Measurements from ENCODE around the gene ATP11A.

Gene ATP11A

GRCh38 chr13:112894673-112895481 is 205.0 kb downstream of the ATP11A start:
- no peak for DNase-seq (ENCODE audit: low spot score)

GRCh38 chr13:112895521-112896465 is 206.0 kb downstream of the ATP11A start:
- no peak for DNase-seq (ENCODE audit: low spot score)

GRCh38 chr13:112896736-112897602 is 207.1 kb downstream of the ATP11A start:
- no peak for DNase-seq (ENCODE audit: low spot score)

DNA sequence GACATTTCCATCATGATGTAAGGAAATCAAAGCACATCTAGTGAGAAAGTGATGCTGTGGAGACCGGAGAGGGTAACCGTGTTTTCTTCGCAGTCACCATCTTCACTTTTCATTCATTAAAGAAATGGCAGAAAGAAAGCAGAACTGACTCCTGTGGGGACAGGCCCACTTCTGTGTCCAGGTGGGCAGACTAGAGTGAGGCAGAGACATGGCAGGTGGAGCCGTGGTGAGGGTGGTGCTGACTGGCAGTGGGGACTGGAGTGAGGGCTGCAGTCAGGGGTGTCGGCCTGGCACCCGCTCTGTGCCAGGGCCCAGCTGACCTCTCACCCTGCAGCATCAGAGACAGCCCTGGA is 207.7 kb downstream of the ATP11A start:
- no peak for DNase-seq (ENCODE audit: low spot score)

GRCh38 chr13:112897956-112898620 is 208.2 kb downstream of the ATP11A start:
- no peak for DNase-seq (ENCODE audit: low spot score)

GRCh38 chr13:112898621-112899280 is 208.9 kb downstream of the ATP11A start:
- DNase-seq (ENCODE audit: low spot score) = no peak

DNA sequence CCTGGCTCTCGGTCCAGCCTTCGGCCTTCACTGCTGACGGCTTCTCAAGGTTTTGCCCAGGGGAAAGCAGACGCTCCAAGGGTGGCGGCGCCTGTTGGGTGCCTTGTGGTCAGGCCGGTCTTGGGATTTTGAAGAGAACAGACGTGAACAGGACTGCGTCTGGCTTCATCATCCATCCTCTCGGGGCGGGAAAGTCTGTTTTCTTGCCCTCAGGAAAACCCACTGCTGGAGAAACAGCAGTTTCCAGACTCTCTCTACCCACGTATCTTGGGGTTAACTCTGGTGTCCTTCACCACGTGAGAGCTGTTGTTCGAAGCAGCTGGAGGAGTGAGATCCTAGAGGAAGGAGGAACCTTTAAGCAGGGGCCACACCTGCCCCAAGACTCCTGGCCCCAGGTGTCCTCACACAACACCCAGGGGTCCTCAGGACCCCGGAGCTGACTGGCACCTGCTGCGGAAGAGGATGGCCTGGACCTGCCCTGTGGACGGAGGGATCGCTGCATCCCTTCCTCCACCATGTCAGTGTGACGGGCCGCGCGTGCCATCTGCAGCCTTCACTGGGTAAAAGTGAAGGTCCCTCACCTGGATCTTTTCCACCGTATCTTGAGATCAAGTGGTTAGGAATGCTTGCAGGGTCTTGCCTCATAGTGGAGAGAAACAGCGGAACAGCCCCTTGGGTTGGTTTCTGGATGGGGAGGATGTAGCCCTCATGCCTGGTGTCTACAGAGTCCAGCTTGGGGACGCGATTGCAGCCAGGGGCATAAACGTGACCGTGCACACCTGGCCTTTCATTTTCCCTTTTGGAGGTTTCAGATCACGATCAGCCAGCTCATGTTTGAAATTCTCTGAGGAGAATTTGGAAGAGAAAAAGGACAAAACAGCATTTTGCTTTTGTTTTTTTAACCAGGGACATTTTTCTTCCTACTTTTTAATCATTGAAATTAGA is 209.7 kb downstream of the ATP11A start:
- DNase-seq (ENCODE audit: low spot score) = no peak

- DNase-seq (ENCODE audit: low spot score) = no peak
These were observed 210.4 kb downstream of the ATP11A start for GRCh38 chr13:112900226-112900600.

DNA sequence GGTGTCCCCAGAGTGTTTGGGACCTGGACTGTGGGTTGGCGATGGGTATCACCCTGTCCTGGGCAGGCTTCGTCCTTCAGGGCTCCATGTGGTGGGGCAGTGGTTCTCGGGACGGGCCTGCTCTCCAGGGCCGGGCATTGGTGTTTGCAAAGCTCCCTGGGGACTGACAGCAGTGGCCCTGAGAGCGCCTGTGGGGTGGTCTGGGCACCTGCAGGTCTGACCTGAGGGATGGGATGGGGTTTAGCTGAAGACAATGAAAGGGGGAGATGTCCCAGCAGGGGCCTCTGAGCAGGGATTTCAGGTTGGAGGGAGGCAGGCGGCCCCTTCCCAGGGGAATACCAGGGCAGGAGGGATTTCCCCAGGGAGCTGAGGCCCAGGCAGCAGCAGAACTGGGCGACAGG is 210.9 kb downstream of the ATP11A start:
- peak; percentile 71 for DNase-seq (ENCODE audit: low spot score)

- DNase-seq (ENCODE audit: low spot score) = no peak
These were observed 212.3 kb downstream of the ATP11A start for GRCh38 chr13:112902101-112902651.

- DNase-seq (ENCODE audit: low spot score) = no peak
These were observed 212.8 kb downstream of the ATP11A start for GRCh38 chr13:112902669-112903068.

DNA sequence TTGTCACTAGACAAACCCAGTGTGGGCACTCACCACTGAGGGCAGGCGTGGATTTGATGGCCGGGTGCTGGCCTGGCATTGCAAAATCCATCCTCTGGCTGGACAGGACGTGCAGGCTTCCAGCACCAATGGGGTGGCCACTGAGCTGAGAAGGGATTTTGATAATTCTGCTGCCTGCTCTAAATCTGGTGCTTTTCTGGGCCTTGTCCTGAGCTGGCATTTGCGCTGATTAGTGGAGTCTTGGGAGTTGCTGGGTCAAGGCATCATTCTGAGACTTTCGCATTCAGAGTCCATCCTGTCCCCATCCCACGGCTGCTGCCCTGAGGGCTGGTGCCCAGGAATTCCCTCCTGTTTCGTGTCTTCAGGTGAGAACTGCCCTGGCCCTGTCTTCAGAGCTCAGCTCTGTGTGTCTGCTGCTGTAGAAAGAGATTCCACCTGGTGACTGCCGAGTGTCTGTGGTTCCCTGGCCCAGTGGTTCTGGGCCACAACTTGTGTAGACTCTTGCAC is 213.3 kb downstream of the ATP11A start:
- DNase-seq (ENCODE audit: low spot score) = no peak

DNA sequence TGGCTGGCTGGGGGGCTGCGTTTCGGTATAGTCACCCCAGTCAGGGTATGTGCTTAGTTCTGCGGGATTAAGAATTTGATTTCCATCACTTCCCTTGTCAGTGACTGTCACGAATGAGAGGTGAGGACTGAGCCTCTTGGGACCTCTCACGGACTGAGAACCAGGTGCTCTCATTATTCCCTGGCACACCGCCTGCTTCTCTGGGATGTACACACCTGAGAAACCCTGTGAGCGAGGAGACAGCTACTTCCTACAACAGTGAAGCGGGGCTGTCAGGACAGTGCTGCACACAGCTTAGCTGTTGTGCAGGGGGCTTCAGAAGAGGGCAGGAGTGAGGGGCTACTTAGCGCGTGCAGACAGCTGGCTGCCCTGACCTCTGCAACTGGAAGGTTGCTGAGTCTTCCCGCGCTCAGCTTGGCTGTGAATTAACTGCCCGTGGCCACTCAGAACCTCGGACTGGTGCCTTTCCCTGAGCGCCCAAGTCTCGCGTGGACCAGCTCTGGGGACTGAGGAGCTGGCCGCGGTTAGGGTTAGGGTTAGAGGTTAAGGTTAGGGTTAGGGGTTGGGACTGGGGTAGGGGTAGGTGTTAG is 213.9 kb downstream of the ATP11A start:
- no peak for DNase-seq (ENCODE audit: low spot score)

GRCh38 chr13:112904436-112904960 is 214.7 kb downstream of the ATP11A start:
- peak; percentile 86 for DNase-seq (ENCODE audit: low spot score)

- DNase-seq (ENCODE audit: low spot score) = no peak
These were observed 215.2 kb downstream of the ATP11A start for GRCh38 chr13:112905086-112905485.

DNA sequence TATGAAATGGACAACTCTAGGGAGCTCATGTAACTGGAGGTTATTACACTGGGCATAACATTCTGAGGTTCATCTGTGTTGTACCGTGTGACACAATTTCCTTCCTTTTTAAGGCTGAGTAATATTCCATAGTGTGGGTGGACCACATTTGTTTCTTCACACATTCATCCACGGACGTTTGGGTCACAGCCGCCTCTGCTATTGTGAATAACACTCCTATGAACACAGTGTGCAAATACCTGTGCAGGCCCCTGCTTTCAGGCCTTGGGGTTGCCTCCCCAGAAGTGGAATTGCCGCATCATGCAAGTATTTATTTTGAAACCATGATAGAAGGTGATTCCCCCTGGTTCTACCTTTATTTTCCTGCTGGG is 215.8 kb downstream of the ATP11A start:
- no peak for DNase-seq (ENCODE audit: low spot score)

- DNase-seq (ENCODE audit: low spot score) = no peak
These were observed 216.3 kb downstream of the ATP11A start for GRCh38 chr13:112905990-112906641.

DNA sequence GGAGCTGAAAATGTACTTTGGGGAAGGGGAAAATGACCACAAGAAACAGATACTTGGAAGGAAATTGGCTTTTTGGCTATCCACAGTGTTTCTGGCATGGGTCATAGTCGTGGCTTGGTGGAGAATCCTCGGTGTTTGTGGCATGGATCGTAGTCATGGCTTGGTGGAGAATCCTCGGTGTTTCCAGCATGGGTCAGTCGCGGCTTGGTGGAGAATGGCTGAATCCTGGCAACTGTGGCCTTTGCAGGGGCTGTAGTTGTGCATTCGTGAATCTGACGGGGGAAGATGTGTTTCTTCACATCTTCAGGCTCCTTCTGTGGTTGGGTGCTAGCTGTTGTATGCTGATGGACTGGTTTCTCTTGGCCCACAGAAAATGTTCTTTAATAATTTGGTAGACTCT is 217.4 kb downstream of the ATP11A start:
- no peak for DNase-seq (ENCODE audit: low spot score)

Measured in D341Med (cell line).